Upper lobe of left lung (tissue), 4 donors: Measurements from ENCODE around the gene CDH6.

Experiments used
- EP300 ChIP-seq, 4 donors: sonication (generic); formaldehyde crosslinking; IDR thresholded peaks; one replicate each; pipeline ENCODE4 v1.5.1; 2017; ENCODE audit warnings: antibody characterized with exemption in 4 of 4, control low read depth in 2 of 4
- POLR2A ChIP-seq, 4 donors: fragments of 450-650 bp; IDR thresholded peaks; one replicate each; pipeline ENCODE4 v1.5.1; 2016 to 2017; ENCODE audit warnings: antibody characterized with exemption in 4 of 4, mild to moderate bottlenecking in 2 of 4
- TF ChIP-seq, protein P1 (sequence below), 6 experiments: fragments of 450-650 bp in 4 of 6; fragments of 200-600 bp in 2 of 6; sonication (generic) in 2 of 6; IDR thresholded peaks; one replicate each; pipeline ENCODE4 v1.5.1; 2016 to 2019; ENCODE audit warnings: antibody characterized with exemption in 6 of 6

DNA sequence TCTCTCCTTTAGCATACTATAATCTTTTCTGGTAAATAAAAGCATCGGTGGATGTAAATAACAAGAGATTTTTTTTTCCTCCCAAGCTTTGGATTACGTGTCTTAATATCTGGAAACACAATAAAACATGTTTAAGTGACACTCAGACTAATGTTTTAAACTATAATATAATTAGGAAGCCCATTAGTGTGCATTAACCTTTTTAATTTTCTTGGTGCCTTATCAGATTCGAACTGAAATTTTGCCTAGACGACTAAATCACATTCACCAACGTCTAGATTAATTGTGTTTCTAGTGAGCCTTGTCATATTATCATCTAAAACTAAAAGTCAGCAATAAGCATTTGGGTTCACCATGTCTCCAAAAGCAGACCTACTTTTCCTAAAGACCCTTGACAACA is 110.2 kb downstream of the CDH6 start:
- TF ChIP-seq, protein P1, sequence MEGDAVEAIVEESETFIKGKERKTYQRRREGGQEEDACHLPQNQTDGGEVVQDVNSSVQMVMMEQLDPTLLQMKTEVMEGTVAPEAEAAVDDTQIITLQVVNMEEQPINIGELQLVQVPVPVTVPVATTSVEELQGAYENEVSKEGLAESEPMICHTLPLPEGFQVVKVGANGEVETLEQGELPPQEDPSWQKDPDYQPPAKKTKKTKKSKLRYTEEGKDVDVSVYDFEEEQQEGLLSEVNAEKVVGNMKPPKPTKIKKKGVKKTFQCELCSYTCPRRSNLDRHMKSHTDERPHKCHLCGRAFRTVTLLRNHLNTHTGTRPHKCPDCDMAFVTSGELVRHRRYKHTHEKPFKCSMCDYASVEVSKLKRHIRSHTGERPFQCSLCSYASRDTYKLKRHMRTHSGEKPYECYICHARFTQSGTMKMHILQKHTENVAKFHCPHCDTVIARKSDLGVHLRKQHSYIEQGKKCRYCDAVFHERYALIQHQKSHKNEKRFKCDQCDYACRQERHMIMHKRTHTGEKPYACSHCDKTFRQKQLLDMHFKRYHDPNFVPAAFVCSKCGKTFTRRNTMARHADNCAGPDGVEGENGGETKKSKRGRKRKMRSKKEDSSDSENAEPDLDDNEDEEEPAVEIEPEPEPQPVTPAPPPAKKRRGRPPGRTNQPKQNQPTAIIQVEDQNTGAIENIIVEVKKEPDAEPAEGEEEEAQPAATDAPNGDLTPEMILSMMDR (IDR thresholded peaks at IDR 0.05) = no peak
- TF ChIP-seq POLR2A (IDR thresholded peaks at IDR 0.05) (no peak), EP300 (IDR thresholded peaks at IDR 0.05) (no peak)
